BLaER1 treated with 17β-estradiol and CSF1 and Interleukin-3, amounts not matched to agents 10 nM and 100 nM (cell line): ENCODE results near the gene DUOX2.

ENCODE experiments used
- H3K27ac ChIP-seq, 11 experiments: shearing (Covaris generic); formaldehyde crosslinking; 2 replicates each; pipeline ENCODE4 v1.8.1; 2022
- H3K27me3 ChIP-seq, 11 experiments: shearing (Covaris generic); formaldehyde crosslinking; 2 replicates each; pipeline ENCODE4 v1.8.1; 2022
- H3K36me3 ChIP-seq, 11 experiments: shearing (Covaris generic); formaldehyde crosslinking; 2 replicates each; pipeline ENCODE4 v1.8.1; 2022
- H3K4me1 ChIP-seq, 10 experiments: shearing (Covaris generic); formaldehyde crosslinking; 2 replicates each; pipeline ENCODE4 v1.8.1; 2022
- H3K4me2 ChIP-seq, 11 experiments: shearing (Covaris generic); formaldehyde crosslinking; 2 replicates each; pipeline ENCODE4 v1.8.1; 2022
- H3K4me3 ChIP-seq, 10 experiments: shearing (Covaris generic); formaldehyde crosslinking; 2 replicates each; pipeline ENCODE4 v1.8.1; 2022
- H3K9ac ChIP-seq, 11 experiments: shearing (Covaris generic); formaldehyde crosslinking; 2 replicates each; pipeline ENCODE4 v1.8.1; 2022
- H3K9me3 ChIP-seq, 11 experiments: shearing (Covaris generic); formaldehyde crosslinking; replicated peaks in 1 of 11; 2 replicates each; pipeline ENCODE4 v1.8.1; 2022
- H4K20me1 ChIP-seq, 11 experiments: shearing (Covaris generic); formaldehyde crosslinking; 2 replicates each; pipeline ENCODE4 v1.8.1; 2022
- Cebpa-rat ChIP-seq, 11 experiments: shearing (Covaris generic); IDR thresholded peaks; 2 replicates each; pipeline ENCODE4 v1.8.1; 2022

The DUOX2 gene

DNA sequence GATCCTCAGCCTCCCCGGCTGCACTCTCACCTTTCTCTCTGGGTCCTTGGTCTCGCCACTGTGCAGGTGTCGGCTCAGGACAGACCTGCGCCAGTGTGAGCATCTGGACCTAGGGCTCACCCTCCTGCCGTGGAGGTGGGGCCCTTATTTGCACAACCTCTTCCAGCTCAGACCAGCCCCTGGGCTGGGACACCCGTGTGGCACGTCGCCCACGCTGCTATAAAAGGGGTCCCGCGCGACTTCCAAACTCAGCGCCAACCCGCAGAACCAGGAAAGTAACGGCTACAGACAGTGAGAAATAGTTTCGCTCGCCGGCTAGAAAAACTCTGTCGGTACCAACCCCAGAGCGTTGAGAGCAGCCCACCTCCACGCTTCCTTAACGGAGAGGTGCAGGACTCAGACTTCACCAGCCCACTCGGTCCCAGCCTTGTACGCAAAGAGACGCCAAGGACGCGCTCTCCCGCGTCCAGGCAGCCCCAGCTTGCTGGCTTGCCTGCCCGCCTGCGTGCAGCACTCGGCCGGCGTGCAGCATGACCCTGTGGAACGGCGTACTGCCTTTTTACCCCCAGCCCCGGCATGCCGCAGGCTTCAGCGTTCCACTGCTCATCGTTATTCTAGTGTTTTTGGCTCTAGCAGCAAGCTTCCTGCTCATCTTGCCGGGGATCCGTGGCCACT is at the start of gene DUOX2, which contains the start of gene DUOXA2:
Gene DUOX2 (minus strand): TSS at position 97 of the 675 bp plus-strand sequence. CDS start 761 bp downstream, outside the sequence.
Gene DUOXA2 (plus strand): TSS at position 251 of the 675 bp plus-strand sequence. CDS start 280 bp downstream, at position 531.
- Histone ChIP-seq H3K9ac (no peak within 1 kb of the TSS), H3K27me3 (peaks cover 64 to 69% (median 67%) of the 10 kb centered on the region in 11 experiments), H3K27ac (no peak within 1 kb of the TSS)

GRCh38 chr15:45163508-45163856 is 49.5 kb upstream of the DUOX2 start:
- H3K4me2 ChIP-seq, result peak overlapping the region in 1 of 11 experiments; percentile 2; a peak in 1 of 22 replicates
- no peak overlapping the region for H3K4me3 ChIP-seq
- no peaks in the 10 kb centered on the region for H3K9me3 ChIP-seq
- no peak for TF ChIP-seq Cebpa-rat (IDR thresholded peaks at IDR 0.05)
- H3K27ac ChIP-seq, result no peak overlapping the region; a peak in 2 of 22 replicates
- no peaks in the 10 kb centered on the region for H3K36me3 ChIP-seq
- peaks cover 0 to 4% (median 0%) of the 10 kb centered on the region in 11 experiments; a peak in 1 of 22 replicates for H4K20me1 ChIP-seq
- H3K9ac ChIP-seq, result peak overlapping the region in 2 of 11 experiments; percentile 21 to 33; a peak in 3 of 22 replicates
- peaks cover 35 to 63% (median 49%) of the 10 kb centered on the region in 10 experiments for H3K4me1 ChIP-seq
- H3K27me3 ChIP-seq, result no peaks in the 10 kb centered on the region

More for the DNA sequence above, at the start of gene DUOX2, which contains the start of gene DUOXA2:
- H3K36me3 ChIP-seq, result 0 out of 22 replicates have a peak, but pooled peaks cover 0 to 2% (median 0%) of the 10 kb centered on the region in 11 experiments
- H3K9me3 ChIP-seq, result peaks cover 25 to 44% (median 31%) of the 10 kb centered on the region in 11 experiments
- no peak within 1 kb of the TSS for H3K4me3 ChIP-seq
- H3K4me2 ChIP-seq, result no peak within 1 kb of the TSS
- TF ChIP-seq Cebpa-rat (IDR thresholded peaks at IDR 0.05), result no peak
- peaks cover 0 to 12% (median 2%) of the 10 kb centered on the region in 10 experiments; a peak in 7 of 20 replicates for H3K4me1 ChIP-seq
- H4K20me1 ChIP-seq, result 0 out of 22 replicates have a peak, but pooled peaks cover 0 to 7% (median 0%) of the 10 kb centered on the region in 11 experiments

DNA sequence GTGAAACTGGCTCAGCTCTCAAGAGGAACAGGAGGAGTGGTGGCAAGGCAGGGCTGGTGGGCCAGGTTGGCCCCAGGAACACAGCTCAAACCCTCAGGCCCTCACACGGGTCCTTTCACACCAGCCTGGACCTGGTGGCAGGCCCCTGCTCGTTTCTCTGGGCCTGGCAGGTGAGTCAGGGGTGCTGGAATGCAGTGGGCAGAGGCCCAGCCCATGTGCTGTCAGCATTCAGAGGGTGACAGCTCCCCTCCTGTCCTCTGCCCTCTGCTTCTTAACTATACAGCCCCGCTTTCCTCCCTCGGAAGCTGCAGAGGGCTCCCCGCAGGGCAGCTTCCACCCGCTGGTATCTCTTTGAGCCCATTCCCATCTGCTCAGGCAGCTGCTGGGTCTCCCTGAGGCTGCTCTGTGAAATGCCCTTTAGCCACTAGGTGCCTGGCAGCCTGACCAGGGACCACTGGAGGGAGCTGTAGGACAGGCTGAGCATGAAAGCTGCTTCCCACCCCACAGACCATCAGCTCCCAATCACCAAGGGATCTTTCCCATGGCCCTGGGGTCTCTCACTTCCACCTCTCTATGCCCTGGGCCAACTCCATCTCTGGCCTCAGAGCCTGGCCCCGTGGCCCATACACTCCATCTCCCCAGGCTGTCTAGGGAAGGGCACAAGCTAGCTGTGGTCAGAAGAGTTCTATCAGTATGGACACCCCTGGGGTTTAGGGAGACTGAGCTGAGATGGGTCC is 49.0 kb upstream of the DUOX2 start:
- Histone ChIP-seq H3K4me1 (peaks cover 35 to 58% (median 45%) of the 10 kb centered on the region in 10 experiments), H4K20me1 (peaks cover 0 to 4% (median 0%) of the 10 kb centered on the region in 11 experiments; a peak in 1 of 22 replicates), H3K9ac (peak overlapping the region in 9 of 11 experiments; percentile 4 to 50 (median 28); a peak in 6 of 22 replicates), H3K27ac (peak overlapping the region in 4 of 11 experiments; percentile 7 to 16 (median 12); a peak in 5 of 22 replicates), H3K36me3 (no peaks in the 10 kb centered on the region), H3K27me3 (no peaks in the 10 kb centered on the region), H3K4me3 (no peak overlapping the region), H3K9me3 (no peaks in the 10 kb centered on the region), H3K4me2 (peak overlapping the region in 5 of 11 experiments; percentile 30 to 65 (median 59); a peak in 8 of 22 replicates)
- no peak for TF ChIP-seq Cebpa-rat (IDR thresholded peaks at IDR 0.05)

- no peak for TF ChIP-seq Cebpa-rat (IDR thresholded peaks at IDR 0.05)
- Histone ChIP-seq H3K27me3 (no peaks in the 10 kb centered on the region), H3K4me2 (peak overlapping the region in 6 of 11 experiments; percentile 27 to 56 (median 38); a peak in 6 of 22 replicates), H3K27ac (peak overlapping the region in 3 of 11 experiments; percentile 14 to 26 (median 21); a peak in 1 of 22 replicates), H3K4me3 (no peak overlapping the region), H3K9me3 (no peaks in the 10 kb centered on the region), H4K20me1 (peaks cover 0 to 4% (median 0%) of the 10 kb centered on the region in 11 experiments; a peak in 1 of 22 replicates), H3K4me1 (peaks cover 40 to 65% (median 52%) of the 10 kb centered on the region in 10 experiments), H3K9ac (peak overlapping the region in 3 of 11 experiments; percentile 19 to 52 (median 26); a peak in 5 of 22 replicates), H3K36me3 (no peaks in the 10 kb centered on the region)
Observed at GRCh38 chr15:45161666-45162065, 47.7 kb upstream of the DUOX2 start.

- TF ChIP-seq Cebpa-rat (IDR thresholded peaks at IDR 0.05), result no peak
- no peaks in the 10 kb centered on the region for H3K9me3 ChIP-seq
- H3K4me2 ChIP-seq, result 0 out of 22 replicates have a peak overlapping the region, but pooled peaks of 1 of the 11 experiments have one; percentile 73
- no peaks in the 10 kb centered on the region for H3K27me3 ChIP-seq
- H3K36me3 ChIP-seq, result no peaks in the 10 kb centered on the region
- H4K20me1 ChIP-seq, result peaks cover 0 to 4% (median 0%) of the 10 kb centered on the region in 11 experiments; a peak in 1 of 22 replicates
- no peak overlapping the region for H3K4me3 ChIP-seq
- H3K9ac ChIP-seq, result no peak overlapping the region
- no peak overlapping the region for H3K27ac ChIP-seq
- H3K4me1 ChIP-seq, result peaks cover 33 to 54% (median 40%) of the 10 kb centered on the region in 10 experiments
Observed at GRCh38 chr15:45157974-45158373, 44.0 kb upstream of the DUOX2 start.

GRCh38 chr15:45156744-45157455 is 42.9 kb upstream of the DUOX2 start:
- no peak overlapping the region for H3K4me3 ChIP-seq
- H3K4me2 ChIP-seq, result peak overlapping the region; percentile 35 to 73 (median 61)
- peaks cover 0 to 7% (median 0%) of the 10 kb centered on the region in 11 experiments; a peak in 4 of 22 replicates for H3K36me3 ChIP-seq
- H4K20me1 ChIP-seq, result no peaks in the 10 kb centered on the region
- peak overlapping the region in 2 of 11 experiments; percentile 7 to 34; a peak in 1 of 22 replicates for H3K9ac ChIP-seq
- no peaks in the 10 kb centered on the region for H3K9me3 ChIP-seq
- peaks cover 28 to 44% (median 35%) of the 10 kb centered on the region in 10 experiments for H3K4me1 ChIP-seq
- H3K27ac ChIP-seq, result no peak overlapping the region
- no peaks in the 10 kb centered on the region for H3K27me3 ChIP-seq
- no peak for TF ChIP-seq Cebpa-rat (IDR thresholded peaks at IDR 0.05)

- H3K4me2 ChIP-seq, result peak overlapping the region; percentile 22 to 73 (median 46); a peak in 21 of 22 replicates
Observed at GRCh38 chr15:45155739-45156138, 41.8 kb upstream of the DUOX2 start.

More at GRCh38 chr15:45155739-45156138, 41.8 kb upstream of the DUOX2 start:
- Histone ChIP-seq H3K9me3 (no peaks in the 10 kb centered on the region), H3K27ac (no peak overlapping the region), H4K20me1 (no peaks in the 10 kb centered on the region; a peak in 1 of 22 replicates), H3K9ac (no peak overlapping the region), H3K36me3 (peaks cover 0 to 10% (median 0%) of the 10 kb centered on the region in 11 experiments; a peak in 5 of 22 replicates), H3K4me1 (peaks cover 22 to 34% (median 29%) of the 10 kb centered on the region in 10 experiments), H3K4me3 (no peak overlapping the region), H3K27me3 (no peaks in the 10 kb centered on the region)
- no peak for TF ChIP-seq Cebpa-rat (IDR thresholded peaks at IDR 0.05)
